Sciatic nerve (tissue), 2 donors: Measurements from ENCODE around the gene FST. TPM values are rescaled to one million over a fixed set of nuclear protein-coding genes. Genes with fewer than 3 reads are reported as not detected.
A peak's percentile ranks its signal among the peaks of the same experiment; 100 is the strongest.

ENCODE experiments used
- ATAC-seq: fragments of 200-7000 bp; cut with Tn5 transposase; one replicate; pipeline ENCODE4 v1.9.1; 2020; ENCODE audit warnings: mild to moderate bottlenecking, moderate library complexity
- DNase-seq: peaks from one replicate; pipeline ENCODE4 v3.0.0-alpha.2; 2020; ENCODE audit warnings: low spot score
- intact Hi-C: fragments of 100-400 bp; cut with DNase I; formaldehyde crosslinking; loops from one replicate; pipeline ENCODE4 v1.14.2; 2022
- total RNA-seq: library from RNA; stranded (reverse); fragmentation: NEBNext Ultra II Directional; extraction: Animal tissue kit (Norgen Biotek cat#: 25700); gene quantifications from one replicate; pipeline ENCODE4 v1.2.1, GENCODE V29; 2021
- donor health status: DM: no; HTN: no; CAD: no.
- donor health status: DM: no; HTN: no; CAD: no.

FST gene, protein sequence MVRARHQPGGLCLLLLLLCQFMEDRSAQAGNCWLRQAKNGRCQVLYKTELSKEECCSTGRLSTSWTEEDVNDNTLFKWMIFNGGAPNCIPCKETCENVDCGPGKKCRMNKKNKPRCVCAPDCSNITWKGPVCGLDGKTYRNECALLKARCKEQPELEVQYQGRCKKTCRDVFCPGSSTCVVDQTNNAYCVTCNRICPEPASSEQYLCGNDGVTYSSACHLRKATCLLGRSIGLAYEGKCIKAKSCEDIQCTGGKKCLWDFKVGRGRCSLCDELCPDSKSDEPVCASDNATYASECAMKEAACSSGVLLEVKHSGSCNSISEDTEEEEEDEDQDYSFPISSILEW
- 27.6 TPM for total RNA-seq

- intact Hi-C loops = loop anchor here (10.0 kb wide), 1 partner anchor 744 kb away; no protein-coding TSS in a partner anchor
- DNase-seq (peak; percentile 64), ATAC-seq (no peak)
Observed at GRCh38 chr5:53480416-53481158, at the start of gene FST. Gene FST (plus strand): TSS chr5:53480629. CDS start chr5:53480792, 163 bp downstream.

GRCh38 chr5:53431665-53432064, 48.8 kb upstream of the FST start:
- no peak for DNase-seq
- no peak for ATAC-seq
- intact Hi-C loops = no loop called here

GRCh38 chr5:53433026-53433425, 47.4 kb upstream of the FST start:
- intact Hi-C loops = no loop called here
- ATAC-seq = no peak
- no peak for DNase-seq

- no peak for ATAC-seq
- intact Hi-C loops = no loop called here
- DNase-seq = no peak
Observed at GRCh38 chr5:53434541-53434940, 45.9 kb upstream of the FST start.

GRCh38 chr5:53436480-53437191, 43.8 kb upstream of the FST start:
- no peak for ATAC-seq
- intact Hi-C loops = no loop called here
- DNase-seq = no peak

- DNase-seq (no peak), ATAC-seq (no peak)
- intact Hi-C loops = no loop called here
Observed at GRCh38 chr5:53438079-53438478, 42.4 kb upstream of the FST start.

- ATAC-seq (peak; percentile 73), DNase-seq (no peak)
- intact Hi-C loops = no loop called here
Observed at GRCh38 chr5:53438486-53439472, 41.6 kb upstream of the FST start.

- no peak for DNase-seq
- intact Hi-C loops = no loop called here
- ATAC-seq = no peak
Observed at GRCh38 chr5:53442961-53443360, 37.5 kb upstream of the FST start.

DNA sequence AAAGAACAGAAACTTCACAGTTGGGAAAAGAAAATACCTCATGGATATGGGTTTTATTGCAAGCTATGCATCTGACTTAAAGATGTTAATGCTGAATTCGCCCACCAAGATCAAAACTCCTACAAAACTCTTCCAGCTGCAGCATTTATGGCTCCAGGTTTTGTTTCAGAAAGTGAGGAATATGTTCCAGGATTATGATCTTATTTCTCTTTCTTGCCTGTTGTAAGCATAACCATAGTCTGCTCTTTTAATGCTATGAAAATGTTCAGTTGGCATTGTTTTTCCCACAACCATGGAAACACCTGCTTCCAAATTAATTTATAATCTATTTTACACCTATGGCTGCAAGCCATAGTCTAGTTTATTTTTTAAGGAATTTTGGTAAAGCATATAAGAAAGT, 34.9 kb upstream of the FST start:
- no peak for DNase-seq
- no peak for ATAC-seq
- intact Hi-C loops = no loop called here

- ATAC-seq = no peak
- DNase-seq = no peak
Observed at GRCh38 chr5:53446908-53447307, 33.5 kb upstream of the FST start.

GRCh38 chr5:53448851-53449250, 31.6 kb upstream of the FST start:
- DNase-seq = no peak
- intact Hi-C loops = no loop called here
- no peak for ATAC-seq

More at GRCh38 chr5:53446908-53447307, 33.5 kb upstream of the FST start:
- intact Hi-C loops = no loop called here

DNA sequence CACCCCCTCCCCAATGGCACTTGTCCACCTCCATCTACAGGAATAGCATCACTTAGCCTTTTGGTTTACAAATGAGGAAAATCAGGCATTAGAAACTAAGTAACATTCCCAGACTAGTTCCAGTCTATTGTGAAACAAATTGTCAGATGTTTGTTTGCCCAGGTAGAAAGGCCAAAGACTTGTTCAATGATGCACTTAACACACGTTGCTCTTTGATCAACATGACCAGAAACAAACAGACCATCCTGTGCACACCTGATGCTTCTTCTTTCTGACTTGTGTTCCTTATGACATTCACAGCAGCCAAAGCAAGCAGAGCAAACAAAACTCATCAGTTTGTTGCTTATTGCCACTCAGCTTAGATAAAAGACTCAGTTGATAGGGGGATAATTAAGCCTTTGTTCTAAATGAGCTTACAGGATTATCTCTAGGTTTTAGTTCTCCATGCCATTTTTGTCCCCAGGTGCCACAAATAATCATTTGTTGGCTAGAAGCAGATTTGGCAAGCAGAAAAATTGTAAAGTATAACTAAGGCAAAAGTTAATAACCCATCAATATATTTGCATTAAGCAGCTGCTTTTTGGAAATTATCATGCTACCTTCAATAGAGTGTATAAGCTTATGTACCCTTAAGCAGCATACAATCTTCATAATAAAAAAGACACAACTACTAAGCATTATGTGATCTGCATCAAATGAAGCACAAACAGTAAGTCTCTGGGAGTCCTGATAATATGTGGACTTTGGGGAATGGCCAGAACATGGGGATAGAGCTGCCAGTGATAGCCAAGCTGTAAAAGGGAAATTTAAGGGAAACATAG, 26.3 kb upstream of the FST start:
- DNase-seq (no peak), ATAC-seq (no peak)
- intact Hi-C loops = no loop called here

GRCh38 chr5:53454719-53455000, 25.8 kb upstream of the FST start:
- intact Hi-C loops = no loop called here
- DNase-seq = no peak
- no peak for ATAC-seq

DNA sequence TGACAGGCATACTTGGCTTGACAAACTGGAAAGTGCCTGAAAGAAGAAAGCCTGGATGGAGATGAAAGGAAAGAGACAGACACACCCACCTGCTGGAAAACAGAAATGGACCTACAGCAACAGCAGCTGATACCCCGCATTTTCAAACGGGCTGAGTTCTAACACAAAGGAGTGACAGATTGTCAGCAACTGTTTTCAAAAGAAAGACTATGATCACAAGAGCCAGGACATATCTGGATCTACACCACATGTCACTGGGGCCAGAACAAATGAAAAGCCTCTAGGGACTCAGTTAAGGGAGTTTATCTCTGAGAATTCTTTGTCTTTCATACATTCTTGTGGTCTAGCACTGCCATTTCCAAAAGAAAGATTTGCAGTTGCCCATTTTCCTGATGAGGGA, 24.1 kb upstream of the FST start:
- ATAC-seq = no peak
- no peak for DNase-seq
- intact Hi-C loops = no loop called here

GRCh38 chr5:53463909-53464621, 16.4 kb upstream of the FST start:
- ATAC-seq (no peak), DNase-seq (no peak)
- intact Hi-C loops = no loop called here

DNA sequence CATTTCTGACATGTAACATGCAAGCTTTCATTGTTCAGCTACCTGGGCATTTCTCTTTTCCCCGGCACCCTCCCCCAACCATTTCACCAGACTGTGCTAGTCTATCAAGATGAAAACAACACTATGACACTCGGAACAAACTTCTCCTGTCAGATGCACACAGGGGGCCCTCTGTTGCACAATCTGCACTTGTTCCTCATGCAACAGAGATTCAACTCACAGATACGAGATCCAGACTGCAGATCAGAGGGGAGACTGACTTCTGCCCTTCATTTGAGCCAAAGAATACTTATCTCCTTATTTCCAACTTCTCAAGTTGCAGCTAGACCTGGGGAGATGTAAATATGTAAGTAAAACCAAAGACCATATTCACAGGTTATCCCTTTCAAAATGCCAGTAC, 15.7 kb upstream of the FST start:
- ATAC-seq (no peak), DNase-seq (no peak)
- intact Hi-C loops = no loop called here

- intact Hi-C loops = no loop called here
- DNase-seq (no peak), ATAC-seq (no peak)
Observed at GRCh38 chr5:53469946-53470687, 10.3 kb upstream of the FST start.
